KBM-7 (cell line): ENCODE data around the gene SP110.
"Not testable (repeated sequence)": the region's sequence is repeated elsewhere in the genome, so short reads cannot be mapped to it uniquely, and the experiment has no call there.

Experiments
- DNase-seq: peaks from one replicate; pipeline ENCODE4 v3.0.0-alpha.2; 2015
- in situ Hi-C: fragments of 300-500 bp; cut with MboI; formaldehyde crosslinking; loops from 2 replicates; pipeline ENCODE4 v1.14.3; 2020; ENCODE audit warnings: low sequenced_read_pairs, low pct_unique_long_range_greater_than_20kb, mixed read lengths

SP110 gene

DNA sequence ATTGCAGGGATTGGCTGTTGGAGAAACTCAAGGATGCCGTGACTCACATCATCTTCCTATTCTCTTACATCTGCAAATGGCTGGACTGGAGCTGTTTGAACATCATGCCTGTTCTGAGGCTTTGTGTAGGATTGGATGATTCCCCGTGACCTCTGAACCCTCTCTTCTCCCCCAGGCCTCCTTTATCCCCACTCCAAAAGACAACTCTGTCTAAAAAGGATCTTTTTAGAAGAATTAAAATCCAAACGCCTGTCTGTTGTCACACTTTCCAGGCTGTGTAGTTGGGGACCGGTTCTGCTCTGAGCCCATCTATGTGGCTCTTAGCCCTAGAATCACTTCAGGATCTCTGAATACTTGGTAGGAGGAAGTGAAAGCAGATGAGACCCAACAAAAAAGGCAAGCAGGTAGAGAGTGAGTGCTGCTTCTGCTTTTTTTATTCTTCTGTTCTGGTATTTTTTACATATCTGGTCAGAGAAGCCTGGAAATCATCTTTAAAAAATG lies 6.3 kb upstream of the SP110 start:
- in situ Hi-C loops = no loop called here

DNA sequence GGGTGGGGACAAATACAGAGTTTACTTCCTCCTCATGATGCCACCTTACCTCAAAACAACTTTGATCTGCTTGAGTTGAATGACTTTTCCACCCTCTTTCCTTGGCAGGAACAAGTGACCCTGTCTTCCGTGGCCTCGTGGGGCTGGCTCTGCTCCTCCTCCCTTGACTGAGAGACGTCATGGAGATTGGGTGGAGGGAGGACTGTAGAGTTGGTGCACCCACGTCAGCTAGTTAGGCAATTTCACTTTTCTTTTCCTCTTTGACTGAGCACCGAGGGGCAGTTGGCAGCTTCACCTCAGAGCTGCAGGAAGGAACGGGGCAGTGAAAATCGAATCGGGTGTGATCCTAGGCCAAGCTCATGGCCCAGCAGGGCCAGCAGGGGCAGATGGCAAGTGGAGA lies 5.7 kb upstream of the SP110 start, which contains the start of gene SP140:
Gene SP140, plus strand, starts transcription at position 251 of the 400 bp plus-strand sequence. Its CDS starts 109 bp downstream, at position 360.
- in situ Hi-C loops = no loop called here
- DNase-seq = no peak

More for the DNA sequence above, 6.3 kb upstream of the SP110 start:
- peak; percentile 28 for DNase-seq

DNA sequence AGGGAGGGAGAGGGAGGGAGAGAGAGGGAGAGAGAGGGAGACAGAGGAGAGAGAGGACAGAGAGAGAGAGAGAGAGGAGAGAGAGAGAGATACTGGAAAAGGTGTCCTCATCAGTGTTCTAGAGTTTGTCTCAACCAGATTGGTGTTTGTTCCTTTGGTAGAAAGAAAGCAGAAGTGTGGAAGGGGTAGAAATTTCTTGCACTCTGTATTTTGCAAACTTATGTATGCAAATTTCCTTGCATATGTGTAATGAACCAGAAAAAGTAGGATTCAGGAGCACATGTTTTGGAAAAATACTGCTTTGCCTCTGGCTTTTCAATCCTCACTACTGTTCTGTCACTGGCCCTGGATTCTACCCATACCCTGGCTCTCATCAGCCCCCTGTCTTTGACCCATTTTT lies 4.7 kb upstream of the SP110 start:
- in situ Hi-C loops = no loop called here
- DNase-seq = no peak

DNA sequence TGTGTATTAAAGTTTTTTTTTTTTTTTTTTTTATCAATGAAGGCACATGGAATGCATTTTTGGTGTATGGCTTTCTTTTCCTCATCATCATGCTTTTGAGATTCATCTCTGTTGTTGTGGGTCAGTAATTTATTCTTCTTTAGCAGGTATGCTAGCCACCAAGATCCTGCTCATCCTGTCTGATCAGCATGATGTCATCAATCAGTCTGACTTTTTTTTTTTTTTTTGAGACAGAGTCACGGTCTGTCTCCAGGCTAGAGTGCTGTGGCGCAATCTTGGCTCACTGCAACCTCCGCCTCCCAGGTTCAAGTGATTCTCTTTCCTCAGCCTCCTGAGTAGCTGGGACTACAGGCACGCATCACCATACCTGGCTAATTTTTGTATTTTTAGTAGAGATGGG lies 3.0 kb upstream of the SP110 start:
- in situ Hi-C loops = not testable (repeated sequence)

DNA sequence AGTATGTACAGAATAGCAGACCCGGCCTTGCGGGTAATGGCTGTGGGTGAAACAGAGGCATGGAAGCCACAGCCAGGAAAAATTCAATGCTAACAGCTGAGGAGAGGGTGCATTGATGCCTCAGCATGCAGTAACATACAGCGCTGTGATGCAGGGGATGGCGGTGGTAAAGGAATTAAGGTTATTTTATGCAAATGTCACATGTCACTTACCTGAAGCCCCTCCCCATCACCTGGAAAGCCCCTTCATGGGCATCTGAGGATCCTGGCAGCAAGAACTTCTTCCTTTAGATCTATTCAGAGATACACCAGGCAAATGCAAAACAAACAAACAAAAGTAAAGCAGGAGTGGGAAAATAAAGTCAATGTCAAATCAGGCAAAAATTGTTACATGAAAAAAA lies 1.7 kb upstream of the SP110 start:
- in situ Hi-C loops = no loop called here
- DNase-seq = no peak

More for the DNA sequence above, 3.0 kb upstream of the SP110 start:
- not testable (repeated sequence) for DNase-seq

DNA sequence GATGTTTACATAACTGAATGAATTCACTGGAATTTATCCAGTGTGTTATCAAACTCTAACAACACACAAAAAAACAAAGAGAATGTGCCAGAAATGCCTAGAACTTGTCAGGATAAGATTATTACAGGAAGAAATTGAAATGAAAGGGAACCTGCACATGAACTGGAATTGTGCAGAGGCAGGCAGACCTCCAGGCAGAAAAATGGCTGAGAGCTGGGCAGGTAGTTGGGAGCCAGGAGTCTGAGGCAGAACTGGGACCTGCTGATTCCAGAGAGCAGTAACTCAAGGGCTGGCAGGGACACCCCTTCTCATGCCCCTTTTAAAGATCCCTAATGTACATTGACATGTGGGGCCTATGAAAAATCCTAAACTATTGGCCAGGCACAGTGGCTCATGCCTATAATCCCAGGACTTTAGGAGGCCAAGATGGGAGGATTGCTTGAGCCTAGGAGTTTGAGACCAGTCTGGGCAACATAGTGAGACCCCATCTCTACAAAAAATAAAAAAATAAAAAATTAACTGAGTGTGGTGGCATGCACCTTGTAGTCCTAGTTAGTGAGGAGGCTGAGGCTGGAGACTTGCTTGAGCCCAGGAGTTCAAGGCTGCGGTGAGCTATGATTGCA lies 674 bp upstream of the SP110 start:
- DNase-seq = no peak

DNA sequence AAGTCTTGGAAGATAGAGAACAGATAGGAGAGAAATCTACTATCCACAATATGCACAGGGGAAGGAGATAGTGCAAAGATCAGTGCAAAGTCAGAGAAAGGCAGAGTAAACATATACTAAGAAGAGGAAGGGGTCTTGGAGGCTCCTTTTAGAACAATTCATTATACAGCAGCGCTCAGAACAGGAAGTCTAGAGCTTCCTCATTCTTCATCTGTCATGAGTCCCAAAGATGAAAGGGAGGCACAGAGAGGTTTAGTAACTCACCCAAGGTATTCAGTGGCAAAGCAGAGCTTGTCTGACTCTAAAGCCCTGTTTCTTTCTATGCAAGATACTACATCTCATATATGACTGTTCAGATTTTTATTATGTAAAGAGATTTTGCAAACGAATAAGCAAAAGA lies 1.4 kb downstream of the SP110 start:
- peak; percentile 77 for DNase-seq
- in situ Hi-C loops = no loop called here

More for the DNA sequence above, 674 bp upstream of the SP110 start:
- in situ Hi-C loops = no loop called here

DNA sequence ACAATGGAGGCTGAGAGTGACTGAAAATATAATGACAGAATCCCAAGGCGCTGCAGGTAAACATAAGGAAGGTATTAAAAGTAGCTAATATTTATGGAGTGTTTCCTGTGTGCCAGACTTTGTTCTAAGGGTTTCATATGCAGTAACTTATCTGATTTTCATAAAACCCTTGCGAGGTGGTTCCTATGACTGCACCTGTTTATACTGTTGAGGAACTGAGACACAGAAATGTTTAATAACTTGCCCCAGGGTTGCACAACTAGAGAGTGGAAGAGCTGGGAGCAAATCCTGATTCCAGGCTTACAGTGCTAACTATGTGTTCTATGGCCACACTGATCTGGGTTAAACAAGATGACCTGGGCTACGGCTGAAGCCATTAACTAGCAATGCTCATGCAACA lies 2.4 kb downstream of the SP110 start:
- in situ Hi-C loops = no loop called here
- no peak for DNase-seq

DNA sequence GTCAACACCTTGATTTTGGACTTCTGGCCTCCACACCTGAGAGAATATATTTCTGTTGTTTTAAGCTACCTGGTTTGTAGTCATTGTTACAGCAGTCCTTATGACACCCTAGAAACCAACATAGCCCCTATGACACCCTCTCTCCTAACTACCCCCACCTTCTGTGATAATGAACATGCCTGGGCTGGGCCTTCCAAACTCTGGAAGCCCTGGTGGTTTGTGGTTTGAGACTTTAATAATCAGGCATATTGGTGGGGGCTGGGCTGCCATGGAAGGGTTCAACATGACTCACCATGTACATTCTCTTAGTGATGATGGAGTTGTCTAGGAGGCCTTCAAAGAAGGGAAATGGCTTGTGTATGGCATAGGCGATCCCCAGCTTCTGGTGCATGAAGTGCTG lies 3.3 kb downstream of the SP110 start:
- no peak for DNase-seq
- in situ Hi-C loops = no loop called here

DNA sequence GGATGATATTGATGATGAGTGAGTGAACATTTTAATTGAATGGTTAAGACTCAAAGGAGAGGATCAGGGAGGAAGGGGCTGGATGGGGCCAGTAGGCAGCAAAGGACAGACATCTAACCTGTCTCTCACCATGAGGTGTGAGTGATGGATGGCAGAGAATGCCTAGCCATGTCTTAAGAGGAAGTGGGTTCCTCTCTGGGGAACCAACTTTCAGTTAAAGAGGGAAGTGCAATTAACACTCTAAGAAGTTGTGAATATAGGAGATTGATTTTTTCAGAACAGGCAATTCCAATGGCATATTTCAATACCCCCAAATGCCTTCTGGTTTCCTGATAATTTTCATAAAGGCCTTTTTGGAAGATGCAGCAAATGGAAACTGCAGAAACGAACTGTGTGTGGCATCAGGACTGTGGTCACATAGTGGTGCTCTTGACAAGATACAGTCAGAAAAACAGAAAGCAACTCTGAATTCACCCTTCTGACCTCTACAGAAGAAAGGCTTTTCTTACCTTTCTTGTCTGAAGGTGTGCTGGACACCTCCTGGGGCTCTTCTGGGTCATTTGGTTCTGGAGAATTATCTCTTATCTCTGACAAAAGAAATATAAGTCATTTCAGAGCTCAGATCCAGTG lies 10.2 kb downstream of the SP110 start:
- in situ Hi-C loops = no loop called here

DNA sequence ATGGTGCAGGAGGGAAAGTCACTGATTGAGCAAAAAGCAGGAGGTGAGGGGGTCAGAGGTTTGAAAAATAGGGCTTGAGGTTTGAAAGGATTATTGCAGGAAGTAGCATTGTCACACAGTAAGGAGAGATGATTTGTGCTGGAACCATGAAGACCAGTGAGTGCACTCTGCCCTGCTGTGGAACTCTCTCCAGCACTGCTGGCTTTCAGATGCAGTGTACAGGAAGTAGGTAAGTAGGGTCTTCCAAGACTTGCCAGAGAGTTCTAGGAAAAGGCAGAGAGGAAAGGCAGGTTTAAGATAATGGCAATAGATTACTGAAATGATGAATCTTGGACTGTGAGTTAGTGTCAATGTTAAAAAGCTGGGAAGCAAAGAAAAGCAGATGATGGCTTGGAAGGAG lies 11.2 kb downstream of the SP110 start:
- DNase-seq = no peak
- in situ Hi-C loops = no loop called here

More for the DNA sequence above, 10.2 kb downstream of the SP110 start:
- peak; percentile 54 for DNase-seq

DNA sequence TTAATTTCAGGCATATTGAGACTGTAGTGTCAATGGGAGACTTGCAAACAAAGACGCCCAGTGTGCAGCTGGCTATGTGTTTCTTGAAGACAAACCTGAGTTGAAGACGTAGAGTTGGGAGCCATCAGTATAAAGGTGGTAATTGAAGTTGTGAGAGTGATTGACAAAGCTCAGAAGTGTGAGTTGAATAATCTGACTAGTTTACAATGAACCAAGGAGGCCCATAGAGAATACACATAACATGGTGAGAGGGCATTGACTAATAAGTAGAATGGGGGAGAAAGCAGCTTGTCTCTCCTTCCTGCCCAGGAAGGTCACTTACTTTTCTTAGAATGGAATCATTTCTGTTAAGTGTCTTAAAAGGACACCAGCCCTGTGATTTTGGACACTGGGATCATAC lies 14.1 kb downstream of the SP110 start:
- no peak for DNase-seq
- in situ Hi-C loops = no loop called here

DNA sequence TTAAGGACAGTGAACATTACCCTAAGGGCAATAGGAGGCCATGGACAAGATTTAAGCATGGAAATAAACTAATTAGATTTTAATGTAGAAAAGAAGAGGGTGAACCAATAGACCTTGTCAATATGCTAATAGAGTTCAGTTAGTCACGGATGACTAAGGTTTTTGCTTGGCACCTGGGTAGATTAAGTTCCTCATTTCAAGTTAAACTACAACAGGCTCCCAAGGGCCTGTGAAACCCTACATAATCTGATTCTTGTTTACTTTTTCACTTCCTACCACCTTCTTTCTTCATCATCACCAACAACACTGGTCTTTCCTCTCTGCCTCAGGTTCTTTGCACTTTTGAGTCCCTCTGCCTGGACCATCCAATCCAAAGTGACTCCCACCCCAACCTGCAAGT lies 14.8 kb downstream of the SP110 start:
- peak; percentile 28 for DNase-seq
- in situ Hi-C loops = no loop called here

DNA sequence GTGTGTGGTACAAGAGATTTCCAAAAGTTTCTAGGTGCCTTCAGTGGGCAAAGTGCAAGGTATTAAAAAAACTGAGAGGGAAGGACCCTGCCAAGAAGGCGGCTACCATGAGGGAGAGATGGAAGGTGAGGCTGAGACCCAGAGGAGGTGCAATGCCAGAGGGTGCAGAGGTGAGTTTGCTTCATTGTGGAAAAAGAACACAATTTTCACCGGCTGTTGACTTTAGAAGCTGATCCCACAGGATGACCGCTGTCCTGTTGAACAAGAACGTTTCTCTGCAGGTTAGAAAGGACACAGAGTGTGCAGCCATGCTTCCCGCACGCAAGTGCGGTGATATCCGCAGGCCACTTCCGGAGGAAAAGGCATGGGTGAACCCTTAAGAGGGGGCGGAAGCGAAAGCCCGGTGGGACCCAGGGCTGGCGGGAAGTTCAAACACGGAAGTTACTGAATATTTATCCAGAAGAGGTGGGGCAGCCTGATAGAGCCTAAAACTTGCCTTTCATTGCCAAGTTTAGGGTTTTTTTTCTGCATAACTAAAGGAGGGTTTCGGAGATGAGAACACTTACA lies 16.6 kb downstream of the SP110 start:
- no peak for DNase-seq
- in situ Hi-C loops = no loop called here

DNA sequence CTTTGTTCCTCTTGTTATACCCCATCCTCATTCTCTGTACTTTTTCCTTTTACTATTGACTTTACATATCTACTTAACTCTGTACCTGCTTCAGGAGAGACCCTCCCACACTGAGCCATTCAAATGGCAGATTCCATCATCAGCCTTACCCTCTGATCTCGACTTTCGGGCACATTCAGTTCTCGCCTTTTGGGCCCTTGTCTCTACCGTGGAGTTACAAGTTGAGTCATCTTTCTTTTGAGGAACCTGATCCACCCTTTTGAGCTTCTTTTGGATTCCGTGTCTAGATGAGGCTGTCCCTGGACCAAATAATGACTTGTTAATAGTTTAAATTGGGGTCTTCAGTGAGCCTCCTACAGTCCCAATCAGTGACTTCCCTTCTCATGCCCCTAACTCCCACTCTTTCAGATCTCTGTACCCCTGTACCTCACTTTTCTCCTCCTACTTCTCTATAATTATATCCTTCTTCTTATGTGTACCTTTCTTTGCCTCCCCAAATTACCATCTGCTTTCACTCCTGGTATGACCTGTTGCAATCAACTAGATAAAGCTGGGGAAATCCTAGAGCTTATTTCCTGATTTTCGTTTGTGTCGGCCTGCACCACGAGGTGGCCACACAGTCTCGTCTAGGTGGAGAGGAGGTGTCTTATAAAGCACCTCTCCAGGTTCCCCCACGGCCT lies 17.2 kb downstream of the SP110 start:
- DNase-seq = no peak
- in situ Hi-C loops = no loop called here

DNA sequence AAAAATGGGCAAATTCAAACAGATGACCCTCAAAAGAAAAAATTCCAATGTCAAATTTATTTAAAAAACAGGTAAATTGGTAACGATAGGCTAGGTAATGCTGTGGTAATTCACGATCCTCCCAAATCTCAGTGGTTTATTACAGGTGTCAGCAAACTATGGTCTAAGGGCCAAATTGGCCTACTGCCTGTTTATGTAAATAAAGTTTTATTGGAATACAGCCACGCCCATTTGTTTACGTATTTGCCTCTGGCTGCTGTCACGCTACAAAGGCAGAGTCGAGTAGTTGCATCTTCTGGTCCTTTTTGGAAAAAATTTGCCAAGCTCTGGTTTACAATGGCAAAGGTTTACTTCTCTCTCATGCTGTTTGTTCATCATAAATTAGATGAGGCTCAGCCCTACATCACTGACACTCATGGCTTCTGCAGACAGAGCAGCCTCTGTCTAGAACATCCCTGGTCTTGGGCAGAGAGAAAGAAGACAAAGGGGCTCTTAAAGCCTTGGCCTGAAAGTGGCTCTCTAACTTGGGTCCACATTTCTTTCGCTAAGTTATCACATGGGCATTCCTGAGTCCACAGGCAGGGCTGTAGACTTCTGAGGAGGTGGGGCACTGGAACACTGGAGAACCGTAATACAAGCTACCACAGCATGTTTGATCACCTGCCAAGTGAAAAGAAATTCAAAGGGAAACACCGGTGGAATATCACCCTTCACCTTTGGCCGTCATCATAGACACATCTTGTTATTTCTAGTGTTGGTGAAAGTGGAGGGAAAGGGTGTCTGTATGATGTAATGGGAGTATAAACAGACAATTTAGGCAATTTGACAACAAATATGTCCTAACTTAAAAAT lies 34.8 kb downstream of the SP110 start:
- in situ Hi-C loops = no loop called here
- no peak for DNase-seq

DNA sequence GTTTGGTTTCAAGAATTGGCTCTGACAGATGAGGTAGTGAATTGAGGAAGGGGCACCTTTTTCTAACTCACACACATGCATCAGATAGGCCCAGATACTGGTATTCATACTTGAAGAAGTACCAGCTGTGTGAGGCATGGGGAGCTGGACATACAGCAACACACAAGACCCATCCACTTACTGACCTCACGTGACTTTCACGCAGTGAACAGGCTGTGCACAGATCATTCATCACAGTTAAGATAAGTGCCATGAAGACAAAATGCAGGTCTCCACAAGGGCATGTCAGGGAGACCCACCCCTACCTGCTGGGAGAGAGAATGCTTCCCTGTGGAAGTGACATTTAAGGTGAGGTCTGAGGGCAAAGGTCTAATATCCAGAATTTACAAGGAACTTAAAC lies 38.6 kb downstream of the SP110 start:
- DNase-seq = no peak

DNA sequence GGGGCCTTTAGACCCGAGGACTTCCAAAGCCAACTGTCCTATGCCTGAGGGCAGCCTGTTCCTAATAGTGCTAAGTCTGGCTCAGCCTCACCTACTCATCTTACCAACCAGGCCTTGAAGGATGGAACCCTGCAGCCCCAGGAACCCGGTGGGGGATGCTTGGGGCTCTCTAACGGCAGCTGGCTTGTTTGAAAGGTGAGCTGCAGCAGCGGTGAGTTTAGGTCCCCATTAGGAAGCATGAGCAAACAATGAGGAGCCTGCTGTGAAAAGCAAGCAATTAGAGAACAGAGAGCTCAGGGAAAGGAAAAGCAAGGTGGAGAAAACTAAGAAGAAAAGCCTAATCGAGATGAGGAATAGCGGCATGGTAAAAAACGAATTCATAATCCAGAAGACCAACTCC lies 39.9 kb downstream of the SP110 start:
- in situ Hi-C loops = no loop called here
- DNase-seq = no peak

More for the DNA sequence above, 38.6 kb downstream of the SP110 start:
- in situ Hi-C loops = no loop called here
